H1 (cell line): ENCODE results near the gene SLC19A1. TPM values are rescaled to one million over a fixed set of nuclear protein-coding genes. Genes with fewer than 3 reads are reported as not detected.

Source experiments
- BRCA1 ChIP-seq: IDR thresholded peaks from 2 replicates; pipeline ENCODE4 v1.6.1; 2012; ENCODE audit warnings: low read depth, low read length, improper control_type of control experiment
- EGR1 ChIP-seq: IDR thresholded peaks from 2 replicates; pipeline ENCODE4 v1.6.1; 2011; ENCODE audit warnings: low read depth, low read length, borderline replicate concordance
- EZH2 ChIP-seq: fragments of 200-600 bp; sonication (generic); IDR thresholded peaks from 2 replicates; pipeline ENCODE4 v1.7.1; 2012; ENCODE audit warnings: low read depth, mild to moderate bottlenecking, moderate library complexity, low read length, inconsistent platforms; ENCODE audit not compliant: severe bottlenecking
- JUN ChIP-seq: IDR thresholded peaks from 2 replicates; pipeline ENCODE4 v1.6.1; 2011; ENCODE audit warnings: low read depth, mild to moderate bottlenecking, improper control_type of control experiment, low read length
- KDM1A ChIP-seq: fragments of 200-600, 300-600 bp; sonication (generic); IDR thresholded peaks from 2 replicates; pipeline ENCODE4 v1.7.1; 2016; ENCODE audit warnings: mild to moderate bottlenecking, low read length, borderline replicate concordance
- RAD21 ChIP-seq, 2 experiments: IDR thresholded peaks in 1 of 2; conservative IDR thresholded peaks in 1 of 2; 2 replicates each; pipeline ENCODE4 v1.6.1; 2011; ENCODE audit warnings: low read depth in 2 of 2, low read length in 2 of 2, improper control_type of control experiment in 1 of 2, inconsistent platforms in 1 of 2, mild to moderate bottlenecking in 1 of 2, moderate library complexity in 1 of 2
- SP1 ChIP-seq: IDR thresholded peaks from 2 replicates; pipeline ENCODE4 v1.6.1; 2011; ENCODE audit warnings: low read depth, low read length
- polyA plus RNA-seq, 7 experiments: library from polyadenylated mRNA; depleted of rRNA in 3 of 7; stranded (reverse) in 5 of 7; unstranded in 2 of 7; fragments of >200 nt in 5 of 7; fragments of 200-250 nt in 2 of 7; gene quantifications; 1 replicate in 5 of 7; 2 replicates in 1 of 7; 4 replicates in 1 of 7; pipeline versions ENCODE4 v1.2.1 to v1.2.3, GENCODE V29; 2011 to 2013; ENCODE audit warnings: missing spikeins in 2 of 7, mixed read lengths in 2 of 7
- total RNA-seq: library from RNA; stranded (reverse); fragmentation: NEBNext Ultra II Directional; extraction: Animal tissue kit (Norgen Biotek cat#: 25700); gene quantifications from 2 replicates; pipeline ENCODE4 v1.2.1, GENCODE V29; 2021

Gene SLC19A1
- total and polyA plus RNA-seq, 2 of the 8 experiments (the other 6 are each of a cell fraction or from before 2014, with no cell fraction given): 31.6 to 43.8 TPM

DNA sequence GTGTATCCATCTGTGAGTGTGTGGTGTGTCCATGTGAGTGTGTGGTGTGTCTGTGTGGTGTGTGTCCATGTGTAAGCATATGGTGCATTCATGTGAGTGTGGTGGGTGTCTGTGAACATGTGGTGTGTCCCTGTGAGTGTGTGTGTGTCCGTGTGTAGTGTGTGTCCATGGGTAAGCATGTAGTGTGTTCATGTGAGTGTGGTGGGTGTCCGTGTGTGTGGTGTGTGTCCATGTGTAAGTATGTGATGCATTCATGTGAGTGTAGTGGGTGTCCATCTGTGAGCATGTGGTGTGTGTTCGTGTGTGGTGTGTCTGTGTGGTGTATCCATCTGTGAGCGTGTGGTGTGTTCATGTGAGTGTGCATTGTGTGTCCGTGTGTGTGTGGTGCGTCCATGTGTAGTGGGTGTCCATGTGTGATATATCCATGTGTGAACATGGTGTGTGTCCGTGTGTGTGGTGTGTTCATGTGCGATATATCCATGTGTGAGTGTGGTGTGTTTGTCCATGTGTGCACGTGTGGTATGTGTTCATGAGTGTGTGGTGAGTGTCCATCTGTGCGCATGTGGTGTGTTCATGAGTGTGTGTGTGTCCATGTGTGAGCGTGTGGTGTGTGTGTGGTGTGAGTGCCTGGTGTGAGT is 12.3 kb downstream of the SLC19A1 start (continued):
- TF ChIP-seq BRCA1 (no peak), SP1 (no peak), RAD21 (IDR thresholded peaks at IDR 0.05 in 1 of 2, conservative IDR thresholded peaks at IDR 0.05 in 1 of 2; ENCODE audit: low read depth in 2 of 2, low read length in 2 of 2) (no peak), EGR1 (no peak), EZH2 (no peak), JUN (no peak), KDM1A (no peak)
